Liver (tissue), 9 donors: ENCODE measurements around the gene DCDC1. TPM values are rescaled to one million over a fixed set of nuclear protein-coding genes. Genes with fewer than 3 reads are reported as not detected.
A peak's percentile ranks its signal among the peaks of the same experiment; 100 is the strongest.

Source experiments
- DNase-seq: peaks from one replicate; pipeline ENCODE4 v3.0.0-alpha.2; 2017; ENCODE audit warnings: low spot score
- H3K27ac ChIP-seq, 2 donors: one replicate each; pipeline ENCODE4 v1.7.0; 2013; ENCODE audit warnings: inconsistent platforms in 2 of 2, low read length in 2 of 2, control low read depth in 1 of 2, low read depth in 1 of 2, mild to moderate bottlenecking in 1 of 2
- H3K27me3 ChIP-seq, 4 donors: one replicate each; pipeline versions ENCODE4 v1.6.1 to v1.7.0; 2013; ENCODE audit warnings: low read length in 3 of 4, inconsistent platforms in 1 of 4, mild to moderate bottlenecking in 1 of 4, moderate library complexity in 1 of 4; ENCODE audit not compliant: control insufficient read depth in 4 of 4, insufficient read depth in 4 of 4
- H3K36me3 ChIP-seq, 4 donors: one replicate each; pipeline versions ENCODE4 v1.6.1 to v1.7.0; 2013; ENCODE audit warnings: low read length in 3 of 4, mild to moderate bottlenecking in 3 of 4, low read depth in 1 of 4, moderate library complexity in 1 of 4; ENCODE audit not compliant: control insufficient read depth in 4 of 4, insufficient read depth in 3 of 4
- H3K4me1 ChIP-seq, 4 donors: one replicate each; pipeline versions ENCODE4 v1.6.1 to v1.7.0; 2013; ENCODE audit warnings: low read length in 3 of 4, mild to moderate bottlenecking in 3 of 4, moderate library complexity in 1 of 4; ENCODE audit not compliant: control insufficient read depth in 4 of 4, insufficient read depth in 4 of 4
- H3K4me3 ChIP-seq, 3 donors: one replicate each; pipeline versions ENCODE4 v1.6.1 to v1.7.0; 2013; ENCODE audit warnings: low read length in 3 of 3, control low read depth in 1 of 3, low read depth in 1 of 3, mild to moderate bottlenecking in 1 of 3
- H3K9ac ChIP-seq, 2 donors: one replicate each; pipeline ENCODE4 v1.7.0; 2013; ENCODE audit warnings: low read length in 2 of 2, mild to moderate bottlenecking in 2 of 2, moderate library complexity in 2 of 2, control low read depth in 1 of 2, low read depth in 1 of 2
- H3K9me3 ChIP-seq, 4 donors: one replicate each; pipeline versions ENCODE4 v1.6.1 to v1.7.0; 2013; ENCODE audit warnings: low read length in 3 of 4; ENCODE audit not compliant: control insufficient read depth in 4 of 4
- ATF3 ChIP-seq: IDR thresholded peaks from 2 replicates; pipeline ENCODE4 v1.6.1; 2016; ENCODE audit warnings: antibody characterized with exemption
- CTCF ChIP-seq: fragments of 150-350 bp; IDR thresholded peaks from 2 replicates; pipeline ENCODE4 v1.5.1; 2017; ENCODE audit warnings: improper control_type of control experiment, low read depth, low read length; ENCODE audit not compliant: missing input control
- EGR1 ChIP-seq, 2 donors: IDR thresholded peaks; 2 replicates each; pipeline ENCODE4 v1.6.1; 2016 to 2018; ENCODE audit warnings: antibody characterized with exemption in 2 of 2, low read depth in 2 of 2
- GABPA ChIP-seq, 2 donors: IDR thresholded peaks in 1 of 2; conservative IDR thresholded peaks in 1 of 2; 2 replicates each; pipeline ENCODE4 v1.6.1; 2016; ENCODE audit warnings: antibody characterized with exemption in 2 of 2, mild to moderate bottlenecking in 1 of 2, moderate library complexity in 1 of 2
- HNF4G ChIP-seq: IDR thresholded peaks from 2 replicates; pipeline ENCODE4 v1.6.1; 2016; ENCODE audit warnings: antibody characterized with exemption
- JUND ChIP-seq, 2 donors: IDR thresholded peaks; 2 replicates each; pipeline ENCODE4 v1.6.1; 2016; ENCODE audit warnings: antibody characterized with exemption in 2 of 2
- RAD21 ChIP-seq, 2 donors: IDR thresholded peaks; 2 replicates each; pipeline ENCODE4 v1.6.1; 2016; ENCODE audit warnings: antibody characterized with exemption in 2 of 2, mild to moderate bottlenecking in 2 of 2
- RXRA ChIP-seq, 2 donors: IDR thresholded peaks; 2 replicates each; pipeline ENCODE4 v1.6.1; 2017 to 2018; ENCODE audit warnings: antibody characterized with exemption in 2 of 2, mild to moderate bottlenecking in 1 of 2
- TAF1 ChIP-seq: conservative IDR thresholded peaks from 2 replicates; pipeline ENCODE4 v1.6.1; 2016; ENCODE audit warnings: antibody characterized with exemption, mild to moderate bottlenecking
- YY1 ChIP-seq: IDR thresholded peaks from 2 replicates; pipeline ENCODE4 v1.6.1; 2016; ENCODE audit warnings: antibody characterized with exemption, mild to moderate bottlenecking
- ZBTB33 ChIP-seq: IDR thresholded peaks from 2 replicates; pipeline ENCODE4 v1.6.1; 2016; ENCODE audit warnings: antibody characterized with exemption
- WGBS: extraction: QIAGEN DNeasy Blood & Tissue Kit; methylation state at CpG from one replicate; pipeline ENCODE4 v1.1.7; 2013; 5-methylcytosine and 5-hydroxymethylcytosine counted together
- polyA plus RNA-seq, 2 donors: library from polyadenylated mRNA; stranded (reverse) in 1 of 2; unstranded in 1 of 2; fragments of 200-250 nt in 1 of 2; fragments of >200 nt in 1 of 2; fragmentation: Nextera tagmentation in 1 of 2; extraction: Ambion mirVana in 1 of 2; gene quantifications; one replicate each; pipeline versions ENCODE4 v1.2.1 to v1.2.3, GENCODE V29; 2013 to 2015
- total RNA-seq, 2 donors: library from RNA; depleted of rRNA; stranded (reverse); fragments of >200 nt; gene quantifications; one replicate each; pipeline ENCODE4 v1.2.3, GENCODE V29; 2014
- donor health status: healthy.
- donor health status: healthy.
- donor health status: healthy.
- donor health status: healthy.
- donor health status: healthy.

Gene DCDC1
- total and polyA plus RNA-seq, 4 donors = 0.38 to 3.5 (median 2.0) TPM

GRCh38 chr11:30967579-30967978 is 402.0 kb downstream of the DCDC1 start:
- H3K27me3 ChIP-seq = no peaks in the 10 kb centered on the region
- no peak overlapping the region for H3K27ac ChIP-seq
- TF ChIP-seq ZBTB33 = no peak
- TF ChIP-seq RXRA (IDR thresholded peaks at IDR 0.05) = no peak
- no peak for TF ChIP-seq ATF3
- TF ChIP-seq EGR1 (IDR thresholded peaks at IDR 0.05; ENCODE audit: low read depth in 2 of 2) = no peak
- TF ChIP-seq CTCF = no peak
- TF ChIP-seq JUND (IDR thresholded peaks at IDR 0.05) = no peak
- no peak for TF ChIP-seq GABPA (IDR thresholded peaks at IDR 0.05 in 1 of 2, conservative IDR thresholded peaks at IDR 0.05 in 1 of 2)
- H3K4me3 ChIP-seq = no peak overlapping the region
- H3K9ac ChIP-seq = no peak overlapping the region
- H3K9me3 ChIP-seq = peaks cover 0 to 2% (median 0%) of the 10 kb centered on the region in 4 donors
- H3K4me1 ChIP-seq = no peaks in the 10 kb centered on the region
- no peaks in the 10 kb centered on the region for H3K36me3 ChIP-seq
- no peak for DNase-seq

GRCh38 chr11:30960387-30960992 is 409.0 kb downstream of the DCDC1 start:
- no peaks in the 10 kb centered on the region for H3K27me3 ChIP-seq
- H3K9ac ChIP-seq = no peak overlapping the region
- no peaks in the 10 kb centered on the region for H3K36me3 ChIP-seq
- no peak for DNase-seq
- no peak overlapping the region for H3K27ac ChIP-seq
- no peaks in the 10 kb centered on the region for H3K9me3 ChIP-seq
- 3% methylated on average over 2 of the region's 2 CpGs for WGBS
- TF ChIP-seq HNF4G = no peak
- TF ChIP-seq EGR1 (IDR thresholded peaks at IDR 0.05; ENCODE audit: low read depth in 2 of 2) = no peak
- TF ChIP-seq RAD21 (IDR thresholded peaks at IDR 0.05) = peak; percentile 99
- peak; percentile 72 for TF ChIP-seq CTCF
- no peak for TF ChIP-seq GABPA (IDR thresholded peaks at IDR 0.05 in 1 of 2, conservative IDR thresholded peaks at IDR 0.05 in 1 of 2)
- H3K4me1 ChIP-seq = peaks cover 0 to 2% (median 0%) of the 10 kb centered on the region in 4 donors
- no peak overlapping the region for H3K4me3 ChIP-seq

- Histone ChIP-seq H3K36me3 (no peaks in the 10 kb centered on the region), H3K27ac (no peak overlapping the region), H3K9ac (no peak overlapping the region), H3K4me3 (no peak overlapping the region), H3K4me1 (peaks cover 0 to 2% (median 0%) of the 10 kb centered on the region in 4 donors), H3K9me3 (no peaks in the 10 kb centered on the region), H3K27me3 (no peaks in the 10 kb centered on the region)
- no peak for DNase-seq
- WGBS = 77% methylated on average over 3 of the region's 3 CpGs
- TF ChIP-seq YY1 = no peak
- no peak for TF ChIP-seq TAF1
- TF ChIP-seq CTCF = no peak
These were observed 412.8 kb downstream of the DCDC1 start for GRCh38 chr11:30956751-30957150.
